ENCODE results near the gene DYNLT3. TPM values are rescaled to one million over a fixed set of nuclear protein-coding genes. Genes with fewer than 3 reads are reported as not detected.

DYNLT3 gene
- total and polyA plus RNA-seq, 2 of the 13 experiments (the other 11 are each of a cell fraction or from before 2014, with no cell fraction given), result 5.4 to 6.1 TPM

DNA sequence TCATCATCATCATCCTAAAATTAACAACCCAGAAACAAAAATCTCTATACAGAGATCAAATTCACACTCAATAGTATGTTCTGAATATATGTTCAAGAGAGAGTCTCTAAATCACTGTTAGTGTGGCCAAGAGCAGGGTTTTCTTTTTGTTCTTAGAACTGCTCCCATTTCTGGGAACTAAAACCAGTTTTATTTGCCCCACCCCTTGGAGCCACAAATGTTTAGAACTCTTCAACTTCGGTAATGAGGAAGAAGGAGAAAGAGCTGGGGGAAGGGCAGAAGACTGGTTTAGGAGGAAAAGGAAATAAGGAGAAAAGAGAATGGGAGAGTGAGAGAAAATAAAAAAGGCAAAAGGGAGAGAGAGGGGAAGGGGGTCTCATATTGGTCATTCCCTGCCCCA is 35.3 kb downstream of the DYNLT3 start:
- no peaks in the 10 kb centered on the region for H3K4me1 ChIP-seq (ENCODE audit: insufficient read depth, low read length)
- no peak for TF ChIP-seq KAT8 (CRISPR knock-in tag; IDR thresholded peaks at IDR 0.05)
- TF ChIP-seq YEATS4 (CRISPR knock-in tag; IDR thresholded peaks at IDR 0.05; ENCODE audit: borderline replicate concordance), result no peak
- TF ChIP-seq, protein P1, sequence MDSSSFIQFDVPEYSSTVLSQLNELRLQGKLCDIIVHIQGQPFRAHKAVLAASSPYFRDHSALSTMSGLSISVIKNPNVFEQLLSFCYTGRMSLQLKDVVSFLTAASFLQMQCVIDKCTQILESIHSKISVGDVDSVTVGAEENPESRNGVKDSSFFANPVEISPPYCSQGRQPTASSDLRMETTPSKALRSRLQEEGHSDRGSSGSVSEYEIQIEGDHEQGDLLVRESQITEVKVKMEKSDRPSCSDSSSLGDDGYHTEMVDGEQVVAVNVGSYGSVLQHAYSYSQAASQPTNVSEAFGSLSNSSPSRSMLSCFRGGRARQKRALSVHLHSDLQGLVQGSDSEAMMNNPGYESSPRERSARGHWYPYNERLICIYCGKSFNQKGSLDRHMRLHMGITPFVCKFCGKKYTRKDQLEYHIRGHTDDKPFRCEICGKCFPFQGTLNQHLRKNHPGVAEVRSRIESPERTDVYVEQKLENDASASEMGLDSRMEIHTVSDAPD (CRISPR knock-in tag; IDR thresholded peaks at IDR 0.05), result no peak
- TF ChIP-seq, protein P2, sequence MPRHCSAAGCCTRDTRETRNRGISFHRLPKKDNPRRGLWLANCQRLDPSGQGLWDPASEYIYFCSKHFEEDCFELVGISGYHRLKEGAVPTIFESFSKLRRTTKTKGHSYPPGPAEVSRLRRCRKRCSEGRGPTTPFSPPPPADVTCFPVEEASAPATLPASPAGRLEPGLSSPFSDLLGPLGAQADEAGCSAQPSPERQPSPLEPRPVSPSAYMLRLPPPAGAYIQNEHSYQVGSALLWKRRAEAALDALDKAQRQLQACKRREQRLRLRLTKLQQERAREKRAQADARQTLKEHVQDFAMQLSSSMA (CRISPR knock-in tag; IDR thresholded peaks at IDR 0.05), result no peak
- TF ChIP-seq IRX3 (CRISPR knock-in tag; IDR thresholded peaks at IDR 0.05; ENCODE audit: borderline replicate concordance, low read depth), result no peak
- TF ChIP-seq, protein P3, sequence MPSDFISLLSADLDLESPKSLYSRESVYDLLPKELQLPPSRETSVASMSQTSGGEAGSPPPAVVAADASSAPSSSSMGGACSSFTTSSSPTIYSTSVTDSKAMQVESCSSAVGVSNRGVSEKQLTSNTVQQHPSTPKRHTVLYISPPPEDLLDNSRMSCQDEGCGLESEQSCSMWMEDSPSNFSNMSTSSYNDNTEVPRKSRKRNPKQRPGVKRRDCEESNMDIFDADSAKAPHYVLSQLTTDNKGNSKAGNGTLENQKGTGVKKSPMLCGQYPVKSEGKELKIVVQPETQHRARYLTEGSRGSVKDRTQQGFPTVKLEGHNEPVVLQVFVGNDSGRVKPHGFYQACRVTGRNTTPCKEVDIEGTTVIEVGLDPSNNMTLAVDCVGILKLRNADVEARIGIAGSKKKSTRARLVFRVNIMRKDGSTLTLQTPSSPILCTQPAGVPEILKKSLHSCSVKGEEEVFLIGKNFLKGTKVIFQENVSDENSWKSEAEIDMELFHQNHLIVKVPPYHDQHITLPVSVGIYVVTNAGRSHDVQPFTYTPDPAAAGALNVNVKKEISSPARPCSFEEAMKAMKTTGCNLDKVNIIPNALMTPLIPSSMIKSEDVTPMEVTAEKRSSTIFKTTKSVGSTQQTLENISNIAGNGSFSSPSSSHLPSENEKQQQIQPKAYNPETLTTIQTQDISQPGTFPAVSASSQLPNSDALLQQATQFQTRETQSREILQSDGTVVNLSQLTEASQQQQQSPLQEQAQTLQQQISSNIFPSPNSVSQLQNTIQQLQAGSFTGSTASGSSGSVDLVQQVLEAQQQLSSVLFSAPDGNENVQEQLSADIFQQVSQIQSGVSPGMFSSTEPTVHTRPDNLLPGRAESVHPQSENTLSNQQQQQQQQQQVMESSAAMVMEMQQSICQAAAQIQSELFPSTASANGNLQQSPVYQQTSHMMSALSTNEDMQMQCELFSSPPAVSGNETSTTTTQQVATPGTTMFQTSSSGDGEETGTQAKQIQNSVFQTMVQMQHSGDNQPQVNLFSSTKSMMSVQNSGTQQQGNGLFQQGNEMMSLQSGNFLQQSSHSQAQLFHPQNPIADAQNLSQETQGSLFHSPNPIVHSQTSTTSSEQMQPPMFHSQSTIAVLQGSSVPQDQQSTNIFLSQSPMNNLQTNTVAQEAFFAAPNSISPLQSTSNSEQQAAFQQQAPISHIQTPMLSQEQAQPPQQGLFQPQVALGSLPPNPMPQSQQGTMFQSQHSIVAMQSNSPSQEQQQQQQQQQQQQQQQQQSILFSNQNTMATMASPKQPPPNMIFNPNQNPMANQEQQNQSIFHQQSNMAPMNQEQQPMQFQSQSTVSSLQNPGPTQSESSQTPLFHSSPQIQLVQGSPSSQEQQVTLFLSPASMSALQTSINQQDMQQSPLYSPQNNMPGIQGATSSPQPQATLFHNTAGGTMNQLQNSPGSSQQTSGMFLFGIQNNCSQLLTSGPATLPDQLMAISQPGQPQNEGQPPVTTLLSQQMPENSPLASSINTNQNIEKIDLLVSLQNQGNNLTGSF (CRISPR knock-in tag; IDR thresholded peaks at IDR 0.05), result no peak
- TF ChIP-seq FOXP1 (IDR thresholded peaks at IDR 0.05), result no peak
- TF ChIP-seq FOXP1 (CRISPR knock-in tag; IDR thresholded peaks at IDR 0.05), result no peak
- TF ChIP-seq ZNF552 (CRISPR knock-in tag; IDR thresholded peaks at IDR 0.05; ENCODE audit: borderline replicate concordance), result no peak
- no peak for TF ChIP-seq RFXANK (CRISPR knock-in tag; IDR thresholded peaks at IDR 0.05)
- TF ChIP-seq POLR2A (IDR thresholded peaks at IDR 0.05; ENCODE audit: insufficient read depth in 1 of 2, low read depth in 2 of 2, low read length in 2 of 2), result no peak
- no peak for TF ChIP-seq CEBPB (IDR thresholded peaks at IDR 0.05; ENCODE audit: borderline replicate concordance, low read depth, low read length)
- TF ChIP-seq ZFP36 (IDR thresholded peaks at IDR 0.05; ENCODE audit: borderline replicate concordance, low read depth, low read length, partially characterized antibody), result no peak
- no peak for TF ChIP-seq ZNF737 (CRISPR knock-in tag; IDR thresholded peaks at IDR 0.05; ENCODE audit: borderline replicate concordance)

More for the DNA sequence above, 35.3 kb downstream of the DYNLT3 start:
- Histone ChIP-seq H3K27me3 (ENCODE audit: control insufficient read depth in 1 of 2, insufficient read depth in 2 of 2, low read length in 2 of 2) (no peaks in the 10 kb centered on the region), H4K20me1 (ENCODE audit: insufficient read depth, low read length) (no peaks in the 10 kb centered on the region), H3K36me3 (replicated peaks in 1 of 2; ENCODE audit: control insufficient read depth in 1 of 2, insufficient read depth in 2 of 2, low read length in 2 of 2) (no peaks in the 10 kb centered on the region), H3K9me3 (ENCODE audit: low read length) (no peaks in the 10 kb centered on the region), H3K4me2 (ENCODE audit: low read depth, low read length) (no peak overlapping the region), H3K9ac (ENCODE audit: insufficient read depth, low read depth, low read length) (no peak overlapping the region), H3K4me3 (replicated peaks in 1 of 3; ENCODE audit: insufficient read depth in 1 of 3, low read depth in 2 of 3, low read length in 3 of 3) (no peak overlapping the region), H2AFZ (ENCODE audit: low read length) (no peak overlapping the region), H3K27ac (ENCODE audit: extremely low read length, insufficient read depth, low read length) (no peak overlapping the region), H3K79me2 (ENCODE audit: insufficient read depth, low read length) (no peaks in the 10 kb centered on the region)
- POLR2A ChIA-PET, result no interaction called here
- CTCF ChIA-PET (ENCODE audit: low intra/inter-chr PET ratio, low total read pairs), result no interaction called here
- in situ Hi-C loops (cut with HindIII; ENCODE audit: extremely low pct_ligation_motif_present, low pct_unique_long_range_greater_than_20kb) (no loop called here), intact Hi-C loops (cut with micrococcal nuclease; ENCODE audit: unreplicated experiment) (no loop called here)
- DNase-seq (ENCODE audit: low spot score) (no peak), FAIRE-seq (no peak), ATAC-seq (no peak)
- BruUV-seq (replicated peaks), result no TSS peak
- 0% methylated on average over 1 of the region's 1 CpG for WGBS (ENCODE audit: low lambda C conversion rate)

Data from HepG2 (cell line).